ENCODE data around the gene EHHADH. TPM values are rescaled to one million over a fixed set of nuclear protein-coding genes. Genes with fewer than 3 reads are reported as not detected.

EHHADH gene
- total RNA-seq, 1 donor from 2014 or later = 4.4 TPM

GRCh38 chr3:185212086-185212485 lies 41.8 kb downstream of the EHHADH start:
- FAIRE-seq (no peak), DNase-seq (ENCODE audit: low read depth) (no peak)
- no peak overlapping the region for H3K4me3 Mint-ChIP-seq (ENCODE audit: unreplicated experiment)
- H3K9me3 Mint-ChIP-seq (ENCODE audit: unreplicated experiment) = no peaks in the 10 kb centered on the region
- Histone ChIP-seq H3K27ac (ENCODE audit: low read depth, low read length) (no peak overlapping the region), H3K36me3 (ENCODE audit: insufficient read depth, low read length) (no peaks in the 10 kb centered on the region), H3K4me2 (ENCODE audit: low read length) (no peak overlapping the region), H3K9me3 (ENCODE audit: insufficient read depth, low read depth, low read length) (no peaks in the 10 kb centered on the region), H3K79me2 (ENCODE audit: insufficient read depth, low read length) (no peaks in the 10 kb centered on the region), H3K4me3 (ENCODE audit: insufficient read depth, low read depth, low read length) (no peak overlapping the region), H3K27me3 (ENCODE audit: insufficient read depth, low read length) (no peaks in the 10 kb centered on the region), H2AFZ (ENCODE audit: low read depth, low read length) (no peak overlapping the region), H3K9ac (ENCODE audit: low read length) (no peak overlapping the region), H3K4me1 (ENCODE audit: insufficient read depth, low read length) (peaks cover 22% of the 10 kb centered on the region), H4K20me1 (ENCODE audit: insufficient read depth, low read length) (no peaks in the 10 kb centered on the region)
- no peak overlapping the region for H3K27ac Mint-ChIP-seq (ENCODE audit: unreplicated experiment)
- H3K4me1 Mint-ChIP-seq (ENCODE audit: low read depth, unreplicated experiment) = peaks cover 8% of the 10 kb centered on the region
- no peaks in the 10 kb centered on the region for H3K27me3 Mint-ChIP-seq (ENCODE audit: low read depth, unreplicated experiment)
- no peak for TF ChIP-seq CTCF (IDR thresholded peaks at IDR 0.05; ENCODE audit: insufficient read depth, low read depth, low read length)
- TF ChIP-seq EZH2 (IDR thresholded peaks at IDR 0.05; ENCODE audit: insufficient read depth, low read length) = no peak
- no peaks in the 10 kb centered on the region for H3K36me3 Mint-ChIP-seq (ENCODE audit: low read depth, unreplicated experiment)

GRCh38 chr3:185210621-185211142 lies 43.2 kb downstream of the EHHADH start:
- no peaks in the 10 kb centered on the region for H3K36me3 Mint-ChIP-seq (ENCODE audit: low read depth, unreplicated experiment)
- H3K4me1 Mint-ChIP-seq (ENCODE audit: low read depth, unreplicated experiment) = peaks cover 3% of the 10 kb centered on the region
- H3K9ac ChIP-seq (ENCODE audit: low read length) = no peak overlapping the region
- no peaks in the 10 kb centered on the region for H3K27me3 ChIP-seq (ENCODE audit: insufficient read depth, low read length)
- no peaks in the 10 kb centered on the region for H3K36me3 ChIP-seq (ENCODE audit: insufficient read depth, low read length)
- no peak overlapping the region for H3K4me3 ChIP-seq (ENCODE audit: insufficient read depth, low read depth, low read length)
- DNase-seq (ENCODE audit: low read depth) (no peak), FAIRE-seq (no peak)
- H3K4me2 ChIP-seq (ENCODE audit: low read length) = no peak overlapping the region
- no peaks in the 10 kb centered on the region for H3K27me3 Mint-ChIP-seq (ENCODE audit: low read depth, unreplicated experiment)
- no peak overlapping the region for H2AFZ ChIP-seq (ENCODE audit: low read depth, low read length)
- H3K27ac ChIP-seq (ENCODE audit: low read depth, low read length) = no peak overlapping the region
- H4K20me1 ChIP-seq (ENCODE audit: insufficient read depth, low read length) = no peaks in the 10 kb centered on the region
- no peaks in the 10 kb centered on the region for H3K9me3 ChIP-seq (ENCODE audit: insufficient read depth, low read depth, low read length)
- H3K27ac Mint-ChIP-seq (ENCODE audit: unreplicated experiment) = no peak overlapping the region
- no peaks in the 10 kb centered on the region for H3K79me2 ChIP-seq (ENCODE audit: insufficient read depth, low read length)
- TF ChIP-seq EZH2 (IDR thresholded peaks at IDR 0.05; ENCODE audit: insufficient read depth, low read length) (no peak), CTCF (IDR thresholded peaks at IDR 0.05; ENCODE audit: insufficient read depth, low read depth, low read length) (no peak)
- H3K4me1 ChIP-seq (ENCODE audit: insufficient read depth, low read length) = peaks cover 12% of the 10 kb centered on the region
- H3K4me3 Mint-ChIP-seq (ENCODE audit: unreplicated experiment) = no peak overlapping the region
- H3K9me3 Mint-ChIP-seq (ENCODE audit: unreplicated experiment) = no peaks in the 10 kb centered on the region

- Mint-ChIP-seq H3K4me3 (ENCODE audit: unreplicated experiment) (no peak overlapping the region), H3K4me1 (ENCODE audit: low read depth, unreplicated experiment) (peaks cover 4% of the 10 kb centered on the region), H3K27me3 (ENCODE audit: low read depth, unreplicated experiment) (no peaks in the 10 kb centered on the region), H3K9me3 (ENCODE audit: unreplicated experiment) (no peaks in the 10 kb centered on the region), H3K36me3 (ENCODE audit: low read depth, unreplicated experiment) (no peaks in the 10 kb centered on the region), H3K27ac (ENCODE audit: unreplicated experiment) (no peak overlapping the region)
- Histone ChIP-seq H4K20me1 (ENCODE audit: insufficient read depth, low read length) (no peaks in the 10 kb centered on the region), H3K9ac (ENCODE audit: low read length) (no peak overlapping the region), H3K36me3 (ENCODE audit: insufficient read depth, low read length) (no peaks in the 10 kb centered on the region), H3K4me3 (ENCODE audit: insufficient read depth, low read depth, low read length) (no peak overlapping the region), H3K27ac (ENCODE audit: low read depth, low read length) (no peak overlapping the region), H3K9me3 (ENCODE audit: insufficient read depth, low read depth, low read length) (no peaks in the 10 kb centered on the region), H3K27me3 (ENCODE audit: insufficient read depth, low read length) (no peaks in the 10 kb centered on the region), H3K4me1 (ENCODE audit: insufficient read depth, low read length) (peaks cover 12% of the 10 kb centered on the region), H2AFZ (ENCODE audit: low read depth, low read length) (no peak overlapping the region), H3K79me2 (ENCODE audit: insufficient read depth, low read length) (no peaks in the 10 kb centered on the region), H3K4me2 (ENCODE audit: low read length) (no peak overlapping the region)
- FAIRE-seq (no peak), DNase-seq (ENCODE audit: low read depth) (no peak)
- no peak for TF ChIP-seq CTCF (IDR thresholded peaks at IDR 0.05; ENCODE audit: insufficient read depth, low read depth, low read length)
- TF ChIP-seq EZH2 (IDR thresholded peaks at IDR 0.05; ENCODE audit: insufficient read depth, low read length) = no peak
Measured at GRCh38 chr3:185208823-185209222, 45.0 kb downstream of the EHHADH start.

Measured in astrocyte (in vitro differentiated cells and primary cell).